GM12892 (cell line): ENCODE data around the gene BANK1.

Source experiments
- POLR2A ChIP-seq: IDR thresholded peaks from 2 replicates; pipeline ENCODE4 v1.6.1; 2011; ENCODE audit warnings: low read depth, low read length, control low read depth
- POLR2AphosphoS5 ChIP-seq: IDR thresholded peaks from 2 replicates; pipeline ENCODE4 v1.6.1; 2011; ENCODE audit warnings: low read depth, low read length, control low read depth

- TF ChIP-seq POLR2A (no peak), POLR2AphosphoS5 (no peak)
Measured at GRCh38 chr4:101762025-101762424, 28.5 kb upstream of the BANK1 start.
